Measurements from ENCODE around the gene CACNA1G. TPM values are rescaled to one million over a fixed set of nuclear protein-coding genes. Genes with fewer than 3 reads are reported as not detected.

CACNA1G gene
- polyA plus RNA-seq, 5 donors, result 16.2 to 32.8 (median 17.1) TPM

- no peak for DNase-seq
These were observed 106.9 kb downstream of the CACNA1G start for GRCh38 chr17:50667259-50668024.

GRCh38 chr17:50668025-50668837 lies 107.7 kb downstream of the CACNA1G start:
- no peak for DNase-seq

- DNase-seq, result no peak
These were observed 108.5 kb downstream of the CACNA1G start for GRCh38 chr17:50668838-50669581.

- no peak for DNase-seq
These were observed 111.6 kb downstream of the CACNA1G start for GRCh38 chr17:50672071-50672470.

GRCh38 chr17:50672831-50673551 lies 112.5 kb downstream of the CACNA1G start:
- DNase-seq, result no peak

GRCh38 chr17:50675190-50675589 lies 114.7 kb downstream of the CACNA1G start:
- DNase-seq, result no peak

GRCh38 chr17:50675627-50676026 lies 115.1 kb downstream of the CACNA1G start:
- DNase-seq, result no peak

- DNase-seq, result no peak
These were observed 115.8 kb downstream of the CACNA1G start for GRCh38 chr17:50676065-50676975.

Other genes starting within 250 kb of the CACNA1G start
- 10 to 100 TPM; 15.9 to 25.9 (median 21.6) TPM for gene XYLT2, start 214.6 kb upstream of the CACNA1G start, polyA plus RNA-seq (ENCODE audit: insufficient read depth in 1 of 5, insufficient read length in 5 of 5, low replicate concordance in 1 of 5)
- gene MRPL27, start 187.5 kb upstream of the CACNA1G start, polyA plus RNA-seq (ENCODE audit: insufficient read depth in 1 of 5, insufficient read length in 5 of 5, low replicate concordance in 1 of 5), result 10 to 100 TPM; 48.3 to 67.2 (median 55.7) TPM
- 10 to 100 TPM in 3 of 5 donors, 1 to 10 TPM in 2; 7.2 to 13.9 (median 11.1) TPM for gene EME1, start 187.5 kb upstream of the CACNA1G start, polyA plus RNA-seq (ENCODE audit: insufficient read depth in 1 of 5, insufficient read length in 5 of 5, low replicate concordance in 1 of 5)
- gene LRRC59, start 163.2 kb upstream of the CACNA1G start, polyA plus RNA-seq (ENCODE audit: insufficient read depth in 1 of 5, insufficient read length in 5 of 5, low replicate concordance in 1 of 5), result 10 to 100 TPM; 40.8 to 62.9 (median 44.7) TPM
- gene ACSF2, start 134.5 kb upstream of the CACNA1G start, polyA plus RNA-seq (ENCODE audit: insufficient read depth in 1 of 5, insufficient read length in 5 of 5, low replicate concordance in 1 of 5), result 100 to 1,000 TPM in 4 of 5 donors, 10 to 100 TPM in 1; 95.0 to 131 (median 114) TPM
- gene CHAD, start 91.8 kb upstream of the CACNA1G start, polyA plus RNA-seq (ENCODE audit: insufficient read depth in 1 of 5, insufficient read length in 5 of 5, low replicate concordance in 1 of 5), result 1 to 10 TPM; 4.2 to 6.5 (median 4.8) TPM
- gene RSAD1, start 81.9 kb upstream of the CACNA1G start, polyA plus RNA-seq (ENCODE audit: insufficient read depth in 1 of 5, insufficient read length in 5 of 5, low replicate concordance in 1 of 5), result 10 to 100 TPM; 41.2 to 56.4 (median 50.3) TPM
- gene MYCBPAP, start 52.3 kb upstream of the CACNA1G start, polyA plus RNA-seq (ENCODE audit: insufficient read depth in 1 of 5, insufficient read length in 5 of 5, low replicate concordance in 1 of 5), result 1 to 10 TPM; 5.0 to 8.2 (median 7.0) TPM
- gene EPN3, start 28.0 kb upstream of the CACNA1G start, polyA plus RNA-seq (ENCODE audit: insufficient read depth in 1 of 5, insufficient read length in 5 of 5, low replicate concordance in 1 of 5), result 1 to 10 TPM; 2.8 to 7.4 (median 5.2) TPM
- 10 to 100 TPM; 38.0 to 51.3 (median 41.6) TPM for gene SPATA20, start 13.5 kb upstream of the CACNA1G start, polyA plus RNA-seq (ENCODE audit: insufficient read depth in 1 of 5, insufficient read length in 5 of 5, low replicate concordance in 1 of 5)
- 10 to 100 TPM; 27.4 to 61.4 (median 39.5) TPM for gene ABCC3, start 74.2 kb downstream of the CACNA1G start, polyA plus RNA-seq (ENCODE audit: insufficient read depth in 1 of 5, insufficient read length in 5 of 5, low replicate concordance in 1 of 5)
- gene ANKRD40, start 147.2 kb downstream of the CACNA1G start, polyA plus RNA-seq (ENCODE audit: insufficient read depth in 1 of 5, insufficient read length in 5 of 5, low replicate concordance in 1 of 5), result 10 to 100 TPM; 42.8 to 51.4 (median 47.3) TPM
- 100 to 1,000 TPM; 485 to 859 (median 763) TPM for gene LUC7L3, start 158.9 kb downstream of the CACNA1G start, polyA plus RNA-seq (ENCODE audit: insufficient read depth in 1 of 5, insufficient read length in 5 of 5, low replicate concordance in 1 of 5)
- under 1 TPM; 0.28 to 0.77 (median 0.53) TPM for gene ANKRD40CL, start 206.8 kb downstream of the CACNA1G start, polyA plus RNA-seq (ENCODE audit: insufficient read depth in 1 of 5, insufficient read length in 5 of 5, low replicate concordance in 1 of 5)

Measured in right lung (tissue), 5 donors.